Measurements from ENCODE around the gene TSC22D2. TPM values are rescaled to one million over a fixed set of nuclear protein-coding genes. Genes with fewer than 3 reads are reported as not detected.

The TSC22D2 gene
- total RNA-seq, 4 donors from 2014 or later = 19.0 to 35.2 (median 22.2) TPM

DNA sequence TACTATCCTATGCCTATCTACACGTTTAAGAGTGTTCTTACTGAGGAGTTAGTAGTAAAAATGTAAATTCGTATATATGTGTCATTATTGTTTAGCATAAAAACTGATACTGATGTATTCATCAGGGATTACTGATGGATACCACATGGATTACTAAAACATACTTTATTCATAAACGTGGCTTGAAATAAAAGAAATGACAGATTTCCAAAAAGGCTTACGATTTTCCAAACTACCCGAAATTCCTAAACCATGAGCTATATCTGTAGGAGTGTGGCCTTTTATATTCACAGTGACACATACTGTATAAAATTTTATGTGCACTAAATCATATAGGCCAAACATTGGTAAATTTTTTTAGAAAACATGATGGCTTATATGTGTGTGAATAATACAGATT, 6.9 kb downstream of the TSC22D2 start:
- no peak for TF ChIP-seq POLR2A (IDR thresholded peaks at IDR 0.05)
- TF ChIP-seq, protein P1, sequence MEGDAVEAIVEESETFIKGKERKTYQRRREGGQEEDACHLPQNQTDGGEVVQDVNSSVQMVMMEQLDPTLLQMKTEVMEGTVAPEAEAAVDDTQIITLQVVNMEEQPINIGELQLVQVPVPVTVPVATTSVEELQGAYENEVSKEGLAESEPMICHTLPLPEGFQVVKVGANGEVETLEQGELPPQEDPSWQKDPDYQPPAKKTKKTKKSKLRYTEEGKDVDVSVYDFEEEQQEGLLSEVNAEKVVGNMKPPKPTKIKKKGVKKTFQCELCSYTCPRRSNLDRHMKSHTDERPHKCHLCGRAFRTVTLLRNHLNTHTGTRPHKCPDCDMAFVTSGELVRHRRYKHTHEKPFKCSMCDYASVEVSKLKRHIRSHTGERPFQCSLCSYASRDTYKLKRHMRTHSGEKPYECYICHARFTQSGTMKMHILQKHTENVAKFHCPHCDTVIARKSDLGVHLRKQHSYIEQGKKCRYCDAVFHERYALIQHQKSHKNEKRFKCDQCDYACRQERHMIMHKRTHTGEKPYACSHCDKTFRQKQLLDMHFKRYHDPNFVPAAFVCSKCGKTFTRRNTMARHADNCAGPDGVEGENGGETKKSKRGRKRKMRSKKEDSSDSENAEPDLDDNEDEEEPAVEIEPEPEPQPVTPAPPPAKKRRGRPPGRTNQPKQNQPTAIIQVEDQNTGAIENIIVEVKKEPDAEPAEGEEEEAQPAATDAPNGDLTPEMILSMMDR (IDR thresholded peaks at IDR 0.05) = no peak
- Histone ChIP-seq H3K4me1 (peaks cover 0 to 26% (median 7%) of the 10 kb centered on the region in 4 donors), H3K4me3 (peak overlapping the region in 1 of 4 donors; percentile 87)

DNA sequence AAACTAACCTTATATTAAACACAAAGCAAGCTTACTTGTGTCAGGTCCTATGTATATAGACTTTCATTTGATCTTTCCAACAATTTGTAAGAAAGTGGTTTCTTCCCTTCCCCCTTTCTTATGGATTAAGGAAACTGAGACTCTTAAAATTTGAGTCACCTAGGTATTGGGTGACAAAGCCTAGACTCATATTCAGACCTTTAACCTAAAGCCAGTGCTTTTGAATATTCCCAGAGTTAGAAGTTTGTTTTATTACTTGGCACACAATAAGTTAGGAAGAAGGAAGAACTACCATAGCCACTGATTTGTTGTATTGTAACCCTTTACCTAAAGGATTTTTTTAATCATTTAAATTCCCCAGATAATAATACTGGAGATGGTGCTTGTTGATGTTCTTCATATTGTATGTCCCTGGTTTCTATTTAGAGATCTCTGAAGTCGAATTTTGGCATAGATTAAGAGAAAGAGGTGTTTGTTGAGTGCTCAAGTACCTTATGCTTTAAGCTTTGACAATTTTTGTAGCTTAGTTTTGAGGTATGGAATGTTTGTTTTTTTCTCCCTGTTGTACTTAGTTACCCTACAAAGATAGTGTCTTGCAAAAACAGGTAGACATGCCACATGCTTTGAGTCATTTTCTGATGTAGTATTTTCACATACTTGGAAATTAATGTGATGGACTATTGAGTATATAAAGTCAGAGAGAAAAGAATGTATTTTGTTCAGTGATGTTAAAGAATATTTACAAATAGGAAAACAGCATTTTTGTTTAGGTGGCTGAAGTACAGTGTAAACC, 11.2 kb downstream of the TSC22D2 start:
- no peaks in the 10 kb centered on the region for H3K27me3 ChIP-seq
- H3K36me3 ChIP-seq = peaks cover 0 to 6% (median 0%) of the 10 kb centered on the region in 3 donors
- H3K9me3 ChIP-seq = no peaks in the 10 kb centered on the region
- no peak for DNase-seq
- H3K4me3 ChIP-seq = no peak overlapping the region
- H3K27ac ChIP-seq = no peak overlapping the region
- TF ChIP-seq, protein P1 (IDR thresholded peaks at IDR 0.05) = no peak
- TF ChIP-seq POLR2A (IDR thresholded peaks at IDR 0.05) = no peak
- H3K4me1 ChIP-seq = peaks cover 0 to 38% (median 4%) of the 10 kb centered on the region in 4 donors

More for the DNA sequence above, 6.9 kb downstream of the TSC22D2 start:
- Histone ChIP-seq H3K36me3 (no peaks in the 10 kb centered on the region), H3K27ac (no peak overlapping the region), H3K9me3 (no peaks in the 10 kb centered on the region), H3K27me3 (no peaks in the 10 kb centered on the region)
- no peak for DNase-seq

DNA sequence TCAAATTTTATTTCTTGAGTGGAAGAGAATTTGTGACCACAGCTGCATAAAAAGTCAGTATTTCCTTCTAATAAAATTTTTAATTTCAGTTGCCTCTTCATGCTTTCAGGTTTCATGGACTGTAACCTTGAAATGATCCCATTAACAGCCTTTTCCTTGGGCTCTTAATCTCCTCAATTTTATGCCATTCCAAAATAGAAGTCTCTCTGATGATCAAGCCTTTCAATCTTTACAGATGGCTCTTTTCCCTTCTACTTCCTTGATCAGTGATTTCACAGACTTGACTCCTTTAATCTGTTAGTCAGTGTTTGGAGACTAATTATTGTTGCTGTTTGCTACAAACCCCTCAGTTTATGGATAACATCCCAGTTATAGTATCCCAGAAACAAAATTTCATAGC, 11.9 kb downstream of the TSC22D2 start:
- Histone ChIP-seq H3K4me1 (peaks cover 0 to 32% (median 4%) of the 10 kb centered on the region in 4 donors), H3K9me3 (no peaks in the 10 kb centered on the region)
- TF ChIP-seq, protein P1 (IDR thresholded peaks at IDR 0.05) = no peak
- TF ChIP-seq POLR2A (IDR thresholded peaks at IDR 0.05) = no peak

DNA sequence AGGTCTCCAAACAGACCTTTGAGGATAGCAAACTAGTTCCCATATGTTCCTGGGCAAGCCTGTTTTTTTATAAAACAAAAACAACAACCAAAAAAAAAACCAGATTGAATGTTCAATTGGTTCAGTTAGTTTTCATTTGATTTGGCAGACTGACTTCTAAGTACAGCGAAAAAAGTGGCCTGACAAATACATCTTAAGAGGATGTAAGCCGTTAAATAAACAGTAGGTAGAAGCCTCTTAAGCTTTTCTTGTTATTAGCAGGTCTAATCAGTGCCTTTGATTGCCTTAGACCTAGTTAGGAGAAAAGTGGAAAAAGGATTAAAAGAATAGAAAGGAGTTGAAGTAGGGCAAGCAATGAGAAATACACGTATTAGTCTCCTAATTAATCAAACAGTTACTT, 13.2 kb downstream of the TSC22D2 start:
- no peaks in the 10 kb centered on the region for H3K9me3 ChIP-seq
- H3K36me3 ChIP-seq = peaks cover 0 to 6% (median 0%) of the 10 kb centered on the region in 3 donors
- no peak for TF ChIP-seq POLR2A (IDR thresholded peaks at IDR 0.05)
- TF ChIP-seq, protein P1 (IDR thresholded peaks at IDR 0.05) = no peak
- H3K4me1 ChIP-seq = peaks cover 0 to 19% (median 2%) of the 10 kb centered on the region in 4 donors
- no peak for DNase-seq
- no peaks in the 10 kb centered on the region for H3K27me3 ChIP-seq
- no peak overlapping the region for H3K4me3 ChIP-seq
- no peak overlapping the region for H3K27ac ChIP-seq

More for the DNA sequence above, 11.9 kb downstream of the TSC22D2 start:
- Histone ChIP-seq H3K27me3 (no peaks in the 10 kb centered on the region), H3K36me3 (peaks cover 0 to 6% (median 0%) of the 10 kb centered on the region in 3 donors), H3K27ac (no peak overlapping the region), H3K4me3 (no peak overlapping the region)
- DNase-seq = no peak

DNA sequence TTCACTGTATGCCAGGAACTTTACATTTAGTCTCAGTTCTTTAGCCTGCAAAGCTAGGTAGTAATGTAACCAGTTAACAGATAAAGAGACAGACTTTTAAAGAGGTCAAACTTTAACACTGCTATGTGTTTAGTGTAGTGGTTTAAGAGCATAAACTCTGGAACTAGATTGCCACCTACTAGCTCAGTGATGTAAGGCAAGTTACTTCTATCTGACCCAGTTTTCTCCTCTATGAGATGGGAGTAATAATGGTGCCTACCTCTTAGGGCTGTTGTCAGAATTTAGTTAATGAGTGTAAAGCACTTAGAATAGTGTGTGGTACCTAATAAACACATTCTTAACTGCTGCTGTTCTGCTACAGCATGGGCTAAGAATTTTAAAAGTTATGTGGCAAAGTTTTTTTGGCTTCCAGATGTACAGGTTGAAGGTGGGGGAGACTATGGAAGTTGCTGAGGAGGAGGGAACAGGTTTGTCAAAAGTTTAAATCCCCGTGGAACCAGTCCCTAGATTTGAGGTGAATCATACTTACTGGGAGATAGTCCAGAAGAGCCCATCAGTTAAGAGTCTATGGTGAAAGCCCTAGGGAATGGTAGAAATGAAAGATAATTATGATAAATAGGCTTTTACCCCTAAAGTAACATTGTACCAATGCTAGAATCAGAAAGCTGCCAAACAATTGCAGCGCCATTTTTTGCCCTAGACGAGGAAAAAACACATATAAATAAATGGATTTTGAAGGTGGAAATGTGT, 13.9 kb downstream of the TSC22D2 start:
- H3K27me3 ChIP-seq = no peaks in the 10 kb centered on the region
- peaks cover 0 to 13% (median 0%) of the 10 kb centered on the region in 4 donors for H3K4me1 ChIP-seq
- no peaks in the 10 kb centered on the region for H3K9me3 ChIP-seq
- H3K36me3 ChIP-seq = peaks cover 0 to 6% (median 0%) of the 10 kb centered on the region in 3 donors
- H3K4me3 ChIP-seq = no peak overlapping the region
- no peak for DNase-seq
- no peak overlapping the region for H3K27ac ChIP-seq
- TF ChIP-seq, protein P1 (IDR thresholded peaks at IDR 0.05) = no peak
- no peak for TF ChIP-seq POLR2A (IDR thresholded peaks at IDR 0.05)
